Erythroblast (primary cell): Measurements from ENCODE around the gene VDAC2.
A peak's percentile ranks its signal among the peaks of the same experiment; 100 is the strongest.

Experiments
- DNase-seq, 2 experiments: peaks; one replicate each; lab custom pipeline; 2025; lab: John Stamatoyannopoulos, UW
- GATA1 ChIP-seq: IDR thresholded peaks from 2 replicates; pipeline ENCODE4 v1.6.1; 2011; ENCODE audit warnings: low read depth, mild to moderate bottlenecking, control low read depth, low read length, moderate library complexity
- POLR2A ChIP-seq: IDR thresholded peaks from 2 replicates; pipeline ENCODE4 v1.6.1; 2011; ENCODE audit warnings: mild to moderate bottlenecking, low read length

The VDAC2 gene

DNA sequence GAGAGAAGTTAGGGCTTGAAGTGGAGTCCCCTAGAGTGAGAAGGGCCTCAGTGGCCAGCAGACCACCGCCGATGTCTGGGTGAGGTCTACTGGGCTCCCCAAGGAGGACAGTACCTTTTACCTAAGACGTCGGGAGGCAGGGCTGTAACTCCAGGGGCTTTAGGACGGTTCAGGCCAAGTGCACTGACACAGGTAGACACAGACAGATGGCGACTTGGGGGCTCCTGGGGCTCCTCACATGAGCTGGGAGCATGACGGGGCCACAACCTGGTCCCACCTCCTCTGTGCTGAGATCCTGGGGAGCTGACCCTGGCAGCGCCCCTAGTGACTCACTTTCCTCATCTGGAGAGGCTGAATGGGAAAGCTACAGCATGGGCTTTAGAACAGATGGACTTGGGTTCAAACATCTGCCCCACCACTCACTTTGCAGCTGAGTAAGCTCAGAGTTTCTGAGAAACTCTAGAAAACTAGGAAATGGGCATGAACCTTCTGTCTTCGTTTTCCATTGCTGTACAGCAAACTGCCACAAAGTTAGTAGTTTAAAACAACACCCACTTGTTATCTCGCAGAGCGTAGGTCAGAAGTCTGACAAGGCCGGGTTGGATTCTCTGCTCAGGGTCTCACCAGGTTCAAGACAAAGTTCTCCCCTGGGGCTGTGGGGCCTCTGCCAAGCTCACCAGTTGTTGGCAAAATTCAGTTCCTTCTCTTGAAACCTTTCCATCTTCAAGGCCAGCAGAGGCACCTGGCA is 29.9 kb downstream of the VDAC2 start:
- DNase-seq, result no peak
- TF ChIP-seq GATA1 (no peak), POLR2A (no peak)

DNA sequence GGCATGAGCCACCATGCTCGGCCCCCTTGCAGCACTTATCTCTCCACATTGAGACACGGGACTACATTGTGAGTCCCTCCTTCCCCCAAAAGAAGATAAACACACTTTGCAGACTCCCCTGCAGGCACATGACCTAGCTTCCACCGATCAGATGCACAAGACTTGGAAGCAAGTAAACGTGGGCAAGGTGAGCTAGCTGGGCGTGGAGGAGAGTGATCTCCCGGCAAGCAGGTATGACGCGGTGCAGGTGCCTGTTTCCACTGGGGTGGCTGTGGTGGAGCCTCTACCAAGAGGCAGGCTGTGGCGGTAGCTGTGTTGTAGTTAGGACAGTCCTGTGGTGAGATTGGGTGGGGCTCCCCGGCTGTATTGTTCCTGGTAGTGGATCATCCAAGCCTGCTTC is 32.8 kb downstream of the VDAC2 start:
- TF ChIP-seq GATA1 (no peak), POLR2A (no peak)
- peak in 1 of 2 experiments; percentile 46 for DNase-seq

DNA sequence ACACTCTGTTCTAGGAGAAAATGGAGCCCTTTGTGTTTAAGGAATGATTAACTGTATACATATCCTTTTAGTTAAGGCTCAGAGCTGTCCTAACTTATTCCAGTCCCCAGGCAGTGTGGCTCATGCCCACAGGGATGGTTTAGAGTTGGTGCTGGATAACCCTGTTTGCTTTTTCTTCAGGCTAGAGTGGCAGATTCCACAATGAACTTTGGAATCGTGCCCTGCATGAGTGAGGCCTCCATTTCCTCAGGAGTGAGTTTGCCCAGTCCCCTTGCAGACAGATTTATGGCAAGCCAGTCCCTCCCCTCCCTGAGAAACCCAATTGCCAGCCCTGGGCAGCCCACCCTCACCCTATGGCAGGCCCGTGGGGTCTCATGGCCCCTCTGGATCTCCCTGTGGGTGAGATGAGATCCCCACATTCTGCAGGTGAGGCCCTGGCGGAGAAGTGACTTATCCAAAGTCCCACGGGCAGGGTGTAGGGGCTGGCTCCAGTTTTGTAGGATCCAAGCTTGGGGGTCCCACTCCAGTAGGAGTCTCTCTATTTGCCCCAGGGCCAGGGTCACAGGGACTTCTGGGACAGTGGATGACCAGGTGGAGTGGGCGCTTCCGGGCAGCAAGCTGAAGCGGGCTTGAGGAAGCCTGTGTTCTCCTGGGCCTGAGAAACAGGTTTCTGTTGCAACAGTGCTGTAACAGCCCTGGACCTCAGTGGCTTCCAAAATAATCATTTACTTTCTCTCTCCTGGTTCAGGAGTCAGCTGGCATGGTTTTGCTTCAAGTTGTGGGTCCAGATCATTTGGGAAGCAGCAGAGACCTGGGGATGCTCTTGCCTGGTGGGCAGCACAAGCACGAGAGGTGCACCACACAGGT is 34.1 kb downstream of the VDAC2 start:
- no peak for TF ChIP-seq GATA1
- TF ChIP-seq POLR2A, result no peak
- DNase-seq, result no peak

DNA sequence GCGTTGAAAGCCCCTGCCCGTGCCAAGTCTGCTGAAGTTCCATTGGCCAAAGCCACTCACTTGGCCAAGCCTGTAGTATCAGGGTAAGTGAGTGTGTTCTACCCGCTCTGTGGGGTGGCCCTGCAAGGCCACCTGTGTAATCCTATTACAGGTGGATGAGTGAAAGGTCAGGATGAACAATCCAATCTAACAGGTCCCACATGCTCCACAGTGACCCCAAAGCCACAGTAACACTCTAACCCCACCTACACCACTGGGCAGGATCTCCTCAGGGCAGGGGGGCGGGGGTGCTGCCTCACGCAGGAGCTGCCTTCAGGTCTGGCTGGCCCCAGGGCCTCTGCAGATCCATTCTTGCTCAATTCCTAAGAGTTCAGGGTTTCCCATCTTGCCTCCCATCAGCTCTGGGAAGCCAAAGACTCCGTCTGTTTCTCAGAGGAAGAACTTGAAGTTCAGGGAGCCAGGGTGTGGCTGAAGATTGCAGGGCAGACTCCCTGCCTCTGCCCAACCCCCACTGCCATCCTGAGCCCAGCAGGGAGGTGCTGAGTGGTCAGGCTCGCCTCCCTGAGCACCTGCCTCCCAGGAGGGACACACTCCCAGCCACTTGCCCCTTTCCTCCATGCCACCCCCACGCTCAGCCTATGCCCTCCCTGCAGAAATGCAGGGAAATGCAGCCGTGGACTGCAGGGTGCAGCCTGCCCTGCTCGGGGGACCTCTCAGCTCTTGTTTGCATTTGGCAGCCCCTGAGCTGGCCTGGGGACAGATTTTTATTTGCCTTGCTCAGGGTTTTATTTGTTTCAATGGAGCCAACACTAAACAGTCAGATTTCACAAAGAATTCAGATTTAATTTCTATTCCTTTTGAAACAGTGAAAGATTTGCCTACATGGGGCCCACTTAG is 35.0 kb downstream of the VDAC2 start:
- TF ChIP-seq POLR2A (no peak), GATA1 (no peak)
- no peak for DNase-seq

DNA sequence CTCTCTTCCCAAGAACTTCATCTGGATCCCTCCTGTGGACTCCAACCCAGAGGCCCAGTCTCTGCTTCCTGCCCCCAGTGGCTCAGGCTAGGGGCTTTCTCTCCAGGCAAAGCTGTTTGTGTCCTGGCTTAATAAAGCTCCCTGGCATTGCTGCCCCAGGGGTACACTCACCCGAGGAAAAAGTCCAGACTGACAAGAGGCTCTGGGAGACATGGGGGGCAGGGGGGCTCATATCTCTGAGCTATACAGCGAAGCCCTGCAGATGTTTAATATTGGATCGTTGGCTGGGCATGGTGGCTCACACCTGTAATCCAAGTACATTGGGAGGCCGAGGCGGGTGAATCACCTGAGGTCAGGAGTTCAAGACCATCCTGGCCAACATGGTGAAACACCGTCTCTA is 35.9 kb downstream of the VDAC2 start:
- no peak for DNase-seq
- TF ChIP-seq GATA1 (no peak), POLR2A (no peak)

DNA sequence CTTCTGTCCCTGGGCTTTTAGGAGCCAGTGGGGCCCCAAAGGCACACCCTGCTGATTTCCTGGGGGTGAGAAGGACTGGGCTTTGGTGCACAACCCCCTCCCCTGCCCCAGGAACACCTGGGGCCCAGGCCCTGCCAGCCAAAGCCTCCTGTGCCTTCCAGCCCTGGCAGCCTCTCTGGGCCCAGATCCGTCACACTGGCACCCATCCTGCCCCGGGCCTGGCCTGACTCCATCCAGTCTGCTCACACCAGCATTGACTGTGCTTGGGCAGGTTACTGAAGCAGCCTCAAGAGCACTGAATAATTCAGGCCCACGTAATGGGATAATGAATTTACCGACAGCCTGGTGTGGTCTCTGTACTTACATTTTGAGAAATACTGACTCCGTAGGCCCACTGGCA is 37.2 kb downstream of the VDAC2 start:
- no peak for DNase-seq
- TF ChIP-seq GATA1 (no peak), POLR2A (no peak)

DNA sequence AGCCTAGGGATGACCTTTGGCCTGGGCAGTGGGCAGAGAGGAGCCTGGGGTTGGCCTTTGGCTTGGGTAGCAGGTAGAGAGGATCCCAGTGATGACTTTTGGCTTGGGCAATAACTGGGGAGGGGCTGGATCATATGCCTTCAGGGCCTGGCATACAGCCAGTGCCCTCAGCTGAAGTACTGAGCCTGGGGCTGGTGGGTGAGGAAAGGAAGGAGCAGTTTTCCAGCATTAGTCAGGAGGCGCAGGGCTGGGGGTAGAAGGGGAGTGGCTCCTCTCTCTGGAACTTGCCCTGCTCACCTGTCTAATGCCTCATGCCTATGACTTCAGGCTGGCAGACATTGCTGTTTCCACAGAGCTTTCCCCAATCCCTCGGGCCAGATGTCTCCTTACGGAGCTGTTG is 40.3 kb downstream of the VDAC2 start:
- DNase-seq, result no peak
- TF ChIP-seq POLR2A, result no peak
- TF ChIP-seq GATA1, result no peak

DNA sequence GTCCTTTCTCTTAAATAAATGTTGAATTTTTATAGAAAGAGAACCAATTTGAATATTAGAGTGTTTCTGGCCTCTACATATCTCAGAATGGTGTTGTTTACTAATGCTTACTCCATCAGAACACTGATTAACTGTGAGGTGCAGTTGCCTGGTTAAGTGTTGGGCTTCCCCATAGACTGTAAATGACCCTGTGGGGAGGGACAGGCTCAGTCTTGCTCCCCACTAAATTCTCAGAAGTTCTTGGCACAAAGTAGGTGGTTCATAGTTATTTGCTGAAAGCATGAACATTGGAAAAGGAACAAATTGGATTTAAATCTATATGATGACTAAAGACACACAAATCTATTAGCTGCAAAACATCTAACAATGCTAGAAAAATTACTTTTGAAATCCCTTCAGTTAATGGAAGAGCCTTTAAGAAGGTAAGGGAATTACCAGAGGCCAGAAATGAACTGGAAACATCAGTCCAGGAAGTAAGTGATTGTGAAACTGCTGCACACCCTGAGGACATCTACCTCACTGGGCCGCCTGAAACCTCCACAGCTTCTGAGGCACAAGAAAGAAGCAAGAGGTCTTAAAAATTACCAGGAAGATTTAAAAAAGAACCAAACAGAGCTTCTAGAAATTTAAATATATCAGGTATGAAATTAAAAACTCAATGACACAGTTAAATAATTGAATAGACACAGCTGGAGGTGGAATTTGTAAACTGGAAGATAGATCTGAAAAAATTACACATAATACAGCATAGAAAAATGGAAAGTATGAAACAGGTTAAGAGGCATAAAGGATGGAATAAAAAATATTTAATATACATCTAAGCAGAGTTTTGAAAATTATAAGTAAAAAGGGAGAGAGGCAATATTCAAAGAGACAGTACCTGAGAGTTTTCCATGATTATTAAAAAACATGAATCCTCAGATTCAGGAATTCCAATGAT is 43.0 kb downstream of the VDAC2 start:
- no peak for DNase-seq
- TF ChIP-seq GATA1 (no peak), POLR2A (no peak)

DNA sequence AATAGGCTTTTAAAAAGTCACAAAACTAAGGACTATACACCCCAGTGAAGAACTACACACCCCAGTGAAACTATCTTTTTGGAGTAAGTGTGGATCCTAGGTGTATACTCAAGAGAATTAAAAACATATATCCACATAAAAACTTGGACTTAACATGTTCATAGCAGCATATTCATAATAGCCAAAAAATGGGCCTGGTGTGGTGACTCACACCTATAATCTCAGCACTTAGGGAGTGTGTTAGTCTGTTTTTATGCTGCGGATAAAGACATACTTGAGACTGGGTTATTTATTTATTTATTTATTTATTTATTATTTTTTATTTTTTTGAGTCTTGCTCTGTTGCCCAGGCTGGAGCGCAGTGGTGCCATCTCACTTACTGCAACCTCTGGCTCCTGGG is 44.1 kb downstream of the VDAC2 start:
- TF ChIP-seq POLR2A, result no peak
- TF ChIP-seq GATA1, result no peak
- no peak for DNase-seq

DNA sequence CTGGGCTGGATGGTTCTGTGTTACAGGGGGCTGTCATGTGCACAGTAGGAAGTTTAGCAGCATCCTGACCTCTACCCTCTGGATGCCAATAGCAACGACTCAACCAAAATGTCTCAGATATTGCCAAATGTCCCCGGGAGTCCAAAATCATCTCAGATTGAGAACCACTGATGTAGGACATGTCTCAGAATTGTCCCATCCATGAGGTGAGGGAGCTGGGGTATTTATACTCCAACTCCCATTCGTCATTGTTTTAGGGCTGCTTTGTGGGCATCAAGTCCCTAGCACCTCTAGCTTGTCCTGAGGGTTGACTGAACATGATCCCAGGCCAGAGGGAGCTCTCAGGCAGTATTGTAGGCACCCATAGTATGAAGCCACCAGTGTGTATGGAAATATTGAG is 50.4 kb downstream of the VDAC2 start:
- no peak for DNase-seq
- TF ChIP-seq POLR2A (no peak), GATA1 (no peak)

DNA sequence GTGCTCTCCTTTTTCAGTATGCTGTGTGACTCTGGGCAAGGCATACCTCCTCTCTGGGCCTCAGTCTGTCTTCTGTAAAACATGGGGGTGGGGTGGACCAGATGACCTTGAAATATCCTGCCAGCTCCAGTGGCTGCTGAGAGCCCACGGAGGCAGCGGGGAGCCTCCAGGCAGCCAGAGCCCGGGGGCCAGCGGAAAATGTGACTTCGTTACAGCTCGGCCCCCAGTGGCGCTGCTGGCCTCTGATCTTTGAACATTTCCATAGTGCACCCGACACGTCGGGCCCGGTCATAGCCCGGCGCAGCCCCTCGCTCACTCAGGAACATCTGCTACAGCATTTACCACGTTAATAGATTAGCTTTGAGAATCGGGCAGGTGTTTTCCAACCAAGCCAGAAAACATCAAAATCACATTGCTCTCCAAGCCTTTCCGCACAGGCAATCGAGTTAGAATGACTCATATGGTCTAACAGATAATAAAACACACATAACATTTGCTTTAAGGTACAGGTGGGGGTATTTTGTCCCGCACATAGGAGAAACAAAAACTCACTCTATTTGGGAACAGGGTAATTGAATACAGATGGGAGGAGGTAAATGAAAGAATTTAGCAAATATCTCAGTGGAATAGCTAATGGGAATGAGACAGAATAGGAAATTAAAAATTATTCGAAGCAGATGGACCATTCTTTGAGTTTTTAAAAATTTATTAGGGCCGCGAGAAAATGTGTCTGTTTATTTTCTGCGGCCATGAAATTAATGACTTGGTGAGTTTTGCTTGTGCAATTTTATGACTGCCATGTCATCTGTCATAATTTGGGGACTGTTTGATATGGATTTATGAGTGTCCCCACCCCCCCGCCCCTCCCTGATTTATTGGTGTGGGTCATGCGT is 51.5 kb downstream of the VDAC2 start:
- TF ChIP-seq GATA1, result no peak
- no peak for TF ChIP-seq POLR2A
- no peak for DNase-seq
